IPS DF 19.7 (cell line): ENCODE results near the gene CCDC148.
A peak's percentile ranks its signal among the peaks of the same experiment; 100 is the strongest.

Experiments used
- DNase-seq: peaks from one replicate; pipeline ENCODE4 v3.0.0-alpha.2; 2013; ENCODE audit warnings: low read depth, low spot score

The CCDC148 gene

DNA sequence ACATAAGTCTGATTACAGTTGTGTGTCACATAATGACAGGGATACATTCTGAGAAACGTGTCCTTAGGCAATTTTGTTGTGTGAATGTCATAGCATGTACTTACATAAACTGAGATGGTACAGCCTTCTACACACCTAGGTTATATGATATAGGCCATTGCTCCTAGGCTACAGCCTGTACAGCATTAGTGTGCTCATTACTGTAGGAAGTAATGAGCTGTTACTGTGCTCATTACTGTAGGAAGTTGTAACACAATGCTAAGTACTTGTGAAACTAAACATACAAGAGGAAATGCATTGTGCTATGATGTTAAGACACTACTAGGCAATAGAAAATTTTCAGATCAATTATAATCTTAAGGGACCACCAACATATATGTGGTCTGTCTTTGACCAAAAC, 282.1 kb downstream of the CCDC148 start:
- no peak for DNase-seq

DNA sequence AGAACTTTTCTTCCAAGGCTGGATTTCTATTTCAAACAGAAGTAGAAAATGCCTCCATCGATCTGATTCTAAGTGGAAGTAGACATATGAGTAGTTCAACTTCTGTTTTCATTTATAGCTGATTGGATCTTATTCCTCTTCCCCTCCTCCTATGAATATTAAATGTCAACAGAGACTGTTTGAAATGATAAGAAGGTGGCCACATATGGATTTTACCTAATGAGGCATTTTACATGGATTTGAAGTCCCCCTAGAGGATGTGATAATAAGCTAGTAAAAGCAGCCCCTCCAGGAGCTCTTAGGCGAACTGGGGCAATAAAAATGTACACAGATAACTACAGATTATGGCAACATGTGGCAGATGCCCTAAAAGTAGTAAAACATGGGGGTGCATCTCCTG, 283.8 kb downstream of the CCDC148 start:
- no peak for DNase-seq

GRCh38 chr2:158154596-158154995, 302.0 kb downstream of the CCDC148 start:
- DNase-seq: no peak

- DNase-seq: no peak
Measured at GRCh38 chr2:158153270-158154015, 303.1 kb downstream of the CCDC148 start.

DNA sequence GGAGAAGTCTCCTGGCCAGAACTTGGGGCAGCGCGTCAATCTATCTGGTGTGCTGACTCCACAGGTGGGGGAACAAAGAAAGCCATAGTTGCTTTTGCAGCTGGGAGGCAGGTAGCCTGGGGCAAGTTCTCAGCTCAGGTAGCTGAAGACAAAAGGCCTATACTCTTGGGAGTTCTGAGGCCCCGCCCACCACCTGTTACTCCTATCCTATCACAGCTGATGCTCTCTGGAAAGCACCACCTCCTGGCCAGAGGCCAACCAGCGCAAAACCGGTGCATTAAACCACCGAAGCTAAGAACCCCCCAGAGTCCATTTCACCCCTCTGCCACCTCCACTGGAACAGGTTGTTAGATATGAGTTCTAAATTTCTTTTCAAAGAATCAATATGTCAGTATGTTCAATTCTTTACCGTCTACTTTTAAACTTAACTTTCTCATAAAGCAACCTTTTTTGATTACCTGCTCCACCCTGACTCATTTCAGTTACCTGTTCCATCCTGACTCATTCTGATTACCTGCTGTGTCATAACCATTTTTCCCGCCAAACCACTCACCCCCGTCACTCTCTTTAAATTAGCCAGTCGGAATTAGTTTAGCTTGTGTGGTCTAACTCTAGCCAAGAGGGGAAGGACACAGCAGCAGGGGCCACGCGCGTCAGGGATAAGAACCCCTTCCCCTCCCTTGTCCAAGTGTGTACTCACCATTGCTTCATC, 311.5 kb downstream of the CCDC148 start:
- DNase-seq: peak; percentile 61

DNA sequence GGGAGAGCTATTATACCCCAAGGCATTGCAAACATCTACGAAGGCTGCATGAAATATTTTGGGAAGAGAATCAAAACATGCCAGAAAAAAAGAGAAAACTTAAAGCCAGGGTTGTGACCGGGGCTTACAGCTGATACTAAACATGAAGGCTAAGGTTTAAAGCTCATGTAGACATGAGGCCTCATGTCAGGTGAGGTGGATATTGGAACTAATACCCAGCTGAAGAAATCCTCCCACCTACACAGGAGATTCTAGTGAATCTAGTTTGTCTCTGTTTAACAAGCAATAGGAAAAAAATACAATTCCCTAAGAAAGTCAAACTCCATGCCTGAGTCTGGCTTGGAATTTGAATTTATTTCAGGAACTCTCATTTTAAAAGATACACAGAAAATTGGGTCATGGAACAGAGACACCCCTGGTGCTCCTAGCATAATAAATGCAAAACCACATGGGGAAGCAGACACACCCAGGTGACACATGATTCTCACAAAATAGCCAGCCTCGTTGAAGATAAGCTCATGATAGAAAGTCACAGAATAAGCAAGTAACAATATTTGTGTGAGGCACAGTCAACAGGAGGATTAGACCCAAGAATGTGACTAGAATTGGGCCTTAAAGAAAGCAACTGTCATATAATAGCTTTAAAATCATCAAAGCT, 312.7 kb downstream of the CCDC148 start:
- no peak for DNase-seq

DNA sequence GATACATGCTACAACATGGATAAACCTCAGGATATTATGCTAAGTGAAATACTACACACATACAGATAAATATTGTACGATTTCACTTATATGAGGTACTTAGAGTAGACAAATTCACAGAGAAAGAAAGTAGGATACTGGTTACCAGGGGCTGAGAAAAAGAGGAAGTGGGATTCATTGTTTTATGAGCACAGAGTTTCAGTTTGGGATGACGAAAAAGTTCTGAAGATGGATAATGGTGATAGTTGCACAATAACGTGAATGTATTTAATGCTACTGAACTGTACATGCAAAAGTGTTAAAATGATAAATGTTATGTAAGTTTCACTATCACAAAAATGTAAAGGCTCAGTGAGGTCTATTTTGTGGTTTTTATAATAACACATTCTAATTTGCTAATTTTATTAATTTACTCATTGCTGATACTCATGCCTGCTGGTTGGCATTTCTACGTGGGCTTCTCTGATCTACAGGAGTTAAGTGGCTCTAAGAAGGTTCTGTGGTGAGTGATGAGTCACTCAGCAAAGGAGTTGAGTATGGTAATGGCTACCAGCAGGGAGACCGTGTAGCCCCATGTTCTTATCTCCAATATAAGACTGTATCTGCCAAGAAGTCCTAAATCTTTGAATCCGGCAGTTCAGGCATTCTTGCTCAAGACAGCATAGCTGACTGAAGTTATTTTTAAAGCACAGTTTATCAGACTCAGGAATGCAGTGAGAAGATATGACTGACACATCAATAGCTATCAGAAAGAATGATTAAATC, 313.8 kb downstream of the CCDC148 start:
- no peak for DNase-seq

GRCh38 chr2:158142165-158142564, 314.4 kb downstream of the CCDC148 start:
- no peak for DNase-seq

DNA sequence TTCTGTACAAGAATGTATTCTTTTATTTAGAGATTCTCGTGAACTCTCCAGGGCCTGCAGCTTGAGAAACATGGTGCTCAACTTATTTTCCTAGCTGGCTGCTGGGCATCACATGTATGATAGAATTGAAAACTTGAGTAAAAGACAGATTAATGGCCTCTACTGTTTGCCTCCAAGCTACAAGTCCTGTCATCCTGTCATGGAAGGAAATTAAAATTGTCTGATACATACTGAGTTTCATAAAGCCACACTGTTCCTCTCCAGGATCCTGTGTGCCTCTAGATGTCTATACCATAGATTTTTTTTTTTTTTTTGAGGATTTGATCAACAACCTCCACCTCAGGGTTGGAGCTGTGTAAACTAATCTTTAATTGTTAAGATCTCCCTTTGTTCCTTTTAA, 316.4 kb downstream of the CCDC148 start:
- DNase-seq: no peak

GRCh38 chr2:158138255-158138654, 318.3 kb downstream of the CCDC148 start:
- DNase-seq: no peak

DNA sequence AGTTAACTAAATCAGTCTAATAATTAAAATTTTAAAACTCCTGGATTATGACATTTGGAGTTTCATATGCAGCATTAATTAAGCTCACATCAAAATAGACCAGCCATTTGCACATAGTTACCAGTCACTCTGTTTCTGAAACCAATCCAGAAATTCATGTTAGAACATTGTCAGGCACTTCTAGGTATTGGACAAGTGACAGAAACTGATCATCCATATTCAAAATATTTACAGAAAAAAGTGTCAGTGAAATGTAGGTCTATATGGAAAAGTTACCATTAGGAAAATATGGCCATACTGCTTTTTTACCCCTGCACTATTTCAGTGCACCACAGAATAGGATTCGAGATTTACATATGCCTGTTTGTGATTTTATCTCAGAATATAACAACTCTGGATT, 321.5 kb downstream of the CCDC148 start:
- no peak for DNase-seq

DNA sequence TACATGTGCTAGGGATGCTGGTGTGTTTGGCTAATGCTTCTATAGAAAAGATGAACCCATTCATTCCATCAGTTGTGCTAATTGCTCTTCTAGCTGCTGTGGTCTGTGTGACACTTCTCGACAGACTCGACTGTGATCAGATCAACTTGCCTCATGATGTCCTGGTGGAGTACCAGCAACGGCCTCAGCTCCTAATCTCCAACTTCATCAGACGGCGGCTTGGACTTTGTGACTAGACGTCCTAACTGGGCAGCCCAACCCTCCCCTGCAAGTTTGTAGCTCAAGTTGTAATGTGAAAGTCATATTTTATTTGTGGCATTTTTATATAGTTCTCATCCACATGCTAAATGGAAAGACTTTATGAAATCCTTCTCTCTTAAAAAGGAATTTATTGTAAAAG, 321.9 kb downstream of the CCDC148 start:
- no peak for DNase-seq

GRCh38 chr2:158134055-158134454, 322.5 kb downstream of the CCDC148 start:
- no peak for DNase-seq

- DNase-seq: no peak
Measured at GRCh38 chr2:158131919-158132566, 324.5 kb downstream of the CCDC148 start.

- no peak for DNase-seq
Measured at GRCh38 chr2:158131483-158131912, 325.1 kb downstream of the CCDC148 start.

GRCh38 chr2:158130832-158131473, 325.6 kb downstream of the CCDC148 start:
- no peak for DNase-seq

GRCh38 chr2:158129037-158129436, 327.5 kb downstream of the CCDC148 start:
- DNase-seq: no peak

DNA sequence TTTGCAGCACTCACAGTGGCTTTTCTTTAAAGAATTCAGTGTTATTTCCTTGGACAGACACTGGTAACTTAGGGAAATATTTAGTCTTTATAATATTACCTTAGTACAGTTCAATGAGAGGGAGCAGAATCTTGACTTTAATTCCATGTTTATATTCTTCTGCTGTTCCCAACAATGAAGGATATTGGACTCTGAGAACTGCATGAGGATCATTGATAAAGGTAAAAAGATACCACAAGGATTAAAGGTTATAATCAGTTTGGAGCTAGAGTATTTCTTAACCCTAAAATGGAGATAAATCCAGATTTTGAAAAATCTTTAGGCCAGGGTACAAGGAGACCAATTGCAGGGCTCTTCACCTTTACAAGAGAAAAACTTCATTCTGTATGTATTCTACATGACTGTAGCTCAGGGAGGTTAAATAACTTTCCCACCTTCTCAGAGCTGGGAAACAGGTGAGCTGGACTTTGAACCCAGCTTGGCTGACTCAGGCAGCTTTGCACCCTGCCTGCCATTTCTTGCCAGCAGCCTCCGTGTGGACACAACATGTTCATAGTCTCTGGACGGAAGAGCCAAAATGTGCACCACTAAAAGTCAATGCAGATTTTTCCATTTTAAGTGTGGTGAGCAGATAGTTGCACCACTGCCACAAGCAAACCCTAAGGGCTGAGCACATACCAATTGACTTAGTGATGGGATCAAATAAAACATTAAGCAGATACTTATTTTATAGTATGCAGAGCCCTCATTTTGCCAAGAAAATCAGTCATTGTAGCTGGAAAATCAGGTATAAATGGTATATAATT, 328.2 kb downstream of the CCDC148 start:
- DNase-seq: no peak

DNA sequence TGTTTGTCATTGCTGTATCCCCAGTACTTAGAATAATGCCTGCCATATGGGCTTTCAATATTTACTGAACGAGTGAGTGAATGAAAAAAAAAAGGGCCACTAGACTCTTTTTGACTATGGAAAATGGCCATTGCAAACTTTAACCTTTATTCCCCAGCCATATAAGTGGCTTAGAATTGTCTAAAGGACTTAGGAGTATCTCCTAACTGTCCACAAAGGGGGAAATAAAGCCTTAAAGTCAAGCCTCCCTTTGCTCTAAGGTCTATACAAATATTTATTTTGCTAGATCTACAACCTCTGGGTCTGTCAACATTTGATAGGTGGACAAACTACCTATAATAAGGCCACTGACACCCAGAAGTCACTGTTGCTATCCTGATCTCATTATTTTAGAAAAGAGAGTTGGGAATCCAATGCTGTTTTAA, 329.2 kb downstream of the CCDC148 start:
- DNase-seq: no peak
